ENCODE measurements around the gene MIS18A. TPM values are rescaled to one million over a fixed set of nuclear protein-coding genes. Genes with fewer than 3 reads are reported as not detected.

MIS18A gene
- polyA plus RNA-seq, 1 donor from 2014 or later = 15.9 TPM

- Histone ChIP-seq H3K36me3 (ENCODE audit: insufficient read depth, low read length) (no peaks in the 10 kb centered on the region), H3F3A (ENCODE audit: insufficient read depth, low read length, poor library complexity, severe bottlenecking) (no peaks in the 10 kb centered on the region), H3K9me2 (ENCODE audit: insufficient read depth, low read length) (no peaks in the 10 kb centered on the region), H3K4me3 (ENCODE audit: low read length) (peak overlapping the region; percentile 95), H3K27me3 (ENCODE audit: insufficient read depth, low read depth, low read length) (no peaks in the 10 kb centered on the region), H4K20me1 (ENCODE audit: insufficient read depth) (no peaks in the 10 kb centered on the region), H3K9ac (ENCODE audit: low read length) (peak overlapping the region; percentile 74), H3K27ac (ENCODE audit: low read length) (peak overlapping the region; percentile 51), H3K4me2 (ENCODE audit: low read length) (peak overlapping the region; percentile 96), H3K79me2 (replicated peaks; ENCODE audit: insufficient read depth, low read length) (peaks cover 10% of the 10 kb centered on the region), H3K9me3 (ENCODE audit: low read length) (no peaks in the 10 kb centered on the region), H2AFZ (ENCODE audit: low read depth, low read length) (peak overlapping the region; percentile 93)
- TF ChIP-seq SMC3 (conservative IDR thresholded peaks at IDR 0.05; ENCODE audit: poor library complexity) (no peak), MXI1 (conservative IDR thresholded peaks at IDR 0.05; ENCODE audit: poor library complexity, severe bottlenecking) (no peak), CTCF (IDR thresholded peaks at IDR 0.05; ENCODE audit: poor library complexity, severe bottlenecking) (no peak), EP300 (conservative IDR thresholded peaks at IDR 0.05; ENCODE audit: poor library complexity, severe bottlenecking) (no peak), REST (IDR thresholded peaks at IDR 0.05; ENCODE audit: borderline replicate concordance) (no peak), RAD21 (conservative IDR thresholded peaks at IDR 0.05) (no peak), EZH2 (IDR thresholded peaks at IDR 0.05; ENCODE audit: borderline replicate concordance, insufficient read depth, low read length, poor library complexity, severe bottlenecking) (no peak), TAF1 (IDR thresholded peaks at IDR 0.05; ENCODE audit: low read depth) (no peak), POLR2AphosphoS5 (IDR thresholded peaks at IDR 0.05) (no peak)
Observed at GRCh38 chr21:32279377-32279680, 480 bp upstream of the MIS18A start.

- Histone ChIP-seq H3K9me3 (ENCODE audit: low read length) (no peaks in the 10 kb centered on the region), H3K79me2 (replicated peaks; ENCODE audit: insufficient read depth, low read length) (peaks cover 10% of the 10 kb centered on the region), H3K27me3 (ENCODE audit: insufficient read depth, low read depth, low read length) (no peaks in the 10 kb centered on the region), H3F3A (ENCODE audit: insufficient read depth, low read length, poor library complexity, severe bottlenecking) (no peaks in the 10 kb centered on the region), H3K27ac (ENCODE audit: low read length) (peak overlapping the region; percentile 49), H2AFZ (ENCODE audit: low read depth, low read length) (peak overlapping the region; percentile 37), H3K36me3 (ENCODE audit: insufficient read depth, low read length) (no peaks in the 10 kb centered on the region), H3K9me2 (ENCODE audit: insufficient read depth, low read length) (no peaks in the 10 kb centered on the region), H3K4me3 (ENCODE audit: low read length) (peak overlapping the region; percentile 95), H3K9ac (ENCODE audit: low read length) (peak overlapping the region; percentile 74), H3K4me2 (ENCODE audit: low read length) (peak overlapping the region; percentile 86), H4K20me1 (ENCODE audit: insufficient read depth) (no peaks in the 10 kb centered on the region)
- TF ChIP-seq EP300 (conservative IDR thresholded peaks at IDR 0.05; ENCODE audit: poor library complexity, severe bottlenecking) (no peak), EZH2 (IDR thresholded peaks at IDR 0.05; ENCODE audit: borderline replicate concordance, insufficient read depth, low read length, poor library complexity, severe bottlenecking) (no peak)
Observed at GRCh38 chr21:32278103-32278502, 746 bp downstream of the MIS18A start.

- Histone ChIP-seq H4K20me1 (ENCODE audit: insufficient read depth) (no peaks in the 10 kb centered on the region), H3K79me2 (replicated peaks; ENCODE audit: insufficient read depth, low read length) (peaks cover 10% of the 10 kb centered on the region), H3F3A (ENCODE audit: insufficient read depth, low read length, poor library complexity, severe bottlenecking) (no peaks in the 10 kb centered on the region), H3K9ac (ENCODE audit: low read length) (no peak overlapping the region), H3K4me3 (ENCODE audit: low read length) (no peak overlapping the region), H3K27me3 (ENCODE audit: insufficient read depth, low read depth, low read length) (no peaks in the 10 kb centered on the region), H2AFZ (ENCODE audit: low read depth, low read length) (no peak overlapping the region), H3K36me3 (ENCODE audit: insufficient read depth, low read length) (no peaks in the 10 kb centered on the region), H3K4me2 (ENCODE audit: low read length) (no peak overlapping the region), H3K27ac (ENCODE audit: low read length) (no peak overlapping the region), H3K9me2 (ENCODE audit: insufficient read depth, low read length) (no peaks in the 10 kb centered on the region), H3K9me3 (ENCODE audit: low read length) (no peaks in the 10 kb centered on the region)
- TF ChIP-seq RAD21 (conservative IDR thresholded peaks at IDR 0.05) (no peak), REST (IDR thresholded peaks at IDR 0.05; ENCODE audit: borderline replicate concordance) (no peak), TAF1 (IDR thresholded peaks at IDR 0.05; ENCODE audit: low read depth) (no peak), EZH2 (IDR thresholded peaks at IDR 0.05; ENCODE audit: borderline replicate concordance, insufficient read depth, low read length, poor library complexity, severe bottlenecking) (no peak), CTCF (IDR thresholded peaks at IDR 0.05; ENCODE audit: poor library complexity, severe bottlenecking) (no peak), MXI1 (conservative IDR thresholded peaks at IDR 0.05; ENCODE audit: poor library complexity, severe bottlenecking) (no peak), SMC3 (conservative IDR thresholded peaks at IDR 0.05; ENCODE audit: poor library complexity) (no peak), EP300 (conservative IDR thresholded peaks at IDR 0.05; ENCODE audit: poor library complexity, severe bottlenecking) (no peak), POLR2AphosphoS5 (IDR thresholded peaks at IDR 0.05) (no peak)
Observed at GRCh38 chr21:32276671-32277070, 2.2 kb downstream of the MIS18A start.

All from neural cell (in vitro differentiated cells).